IPS-18c (cell line): ENCODE results near the gene PTPN14.

Source experiments
- H3K4me3 ChIP-seq: 2 replicates; pipeline ENCODE4 v1.7.0; 2013; ENCODE audit warnings: low read depth, mild to moderate bottlenecking, low read length, moderate library complexity; ENCODE audit not compliant: insufficient read depth
- H3K9me3 ChIP-seq: one replicate; pipeline ENCODE4 v1.6.1; 2013; ENCODE audit warnings: mild to moderate bottlenecking, low read length, moderate library complexity; ENCODE audit not compliant: control insufficient read depth, insufficient read depth

PTPN14 gene

GRCh38 chr1:214386333-214386732 is 165.1 kb downstream of the PTPN14 start:
- Histone ChIP-seq H3K9me3 (no peaks in the 10 kb centered on the region), H3K4me3 (no peak overlapping the region)

GRCh38 chr1:214385428-214385827 is 166.0 kb downstream of the PTPN14 start:
- no peak overlapping the region for H3K4me3 ChIP-seq
- H3K9me3 ChIP-seq, result no peaks in the 10 kb centered on the region

- no peak overlapping the region for H3K4me3 ChIP-seq
- no peaks in the 10 kb centered on the region for H3K9me3 ChIP-seq
Measured at GRCh38 chr1:214384373-214385079, 166.9 kb downstream of the PTPN14 start.

GRCh38 chr1:214383381-214384372 is 167.7 kb downstream of the PTPN14 start:
- Histone ChIP-seq H3K9me3 (no peaks in the 10 kb centered on the region), H3K4me3 (no peak overlapping the region)

GRCh38 chr1:214380986-214381695 is 170.3 kb downstream of the PTPN14 start:
- Histone ChIP-seq H3K9me3 (no peaks in the 10 kb centered on the region), H3K4me3 (no peak overlapping the region)

GRCh38 chr1:214380396-214380795 is 171.0 kb downstream of the PTPN14 start:
- H3K9me3 ChIP-seq, result no peaks in the 10 kb centered on the region
- H3K4me3 ChIP-seq, result no peak overlapping the region

- Histone ChIP-seq H3K9me3 (no peaks in the 10 kb centered on the region), H3K4me3 (no peak overlapping the region)
Measured at GRCh38 chr1:214379236-214379970, 172.0 kb downstream of the PTPN14 start.

- Histone ChIP-seq H3K4me3 (no peak overlapping the region), H3K9me3 (no peaks in the 10 kb centered on the region)
Measured at GRCh38 chr1:214378492-214378891, 172.9 kb downstream of the PTPN14 start.

GRCh38 chr1:214377886-214378285 is 173.5 kb downstream of the PTPN14 start:
- H3K9me3 ChIP-seq, result no peaks in the 10 kb centered on the region

GRCh38 chr1:214377485-214377884 is 173.9 kb downstream of the PTPN14 start:
- Histone ChIP-seq H3K4me3 (no peak overlapping the region), H3K9me3 (no peaks in the 10 kb centered on the region)

More at GRCh38 chr1:214377886-214378285, 173.5 kb downstream of the PTPN14 start:
- no peak overlapping the region for H3K4me3 ChIP-seq

GRCh38 chr1:214372092-214372491 is 179.3 kb downstream of the PTPN14 start:
- H3K9me3 ChIP-seq, result no peaks in the 10 kb centered on the region

GRCh38 chr1:214370615-214371014 is 180.8 kb downstream of the PTPN14 start:
- no peak overlapping the region for H3K4me3 ChIP-seq
- no peaks in the 10 kb centered on the region for H3K9me3 ChIP-seq

More at GRCh38 chr1:214372092-214372491, 179.3 kb downstream of the PTPN14 start:
- no peak overlapping the region for H3K4me3 ChIP-seq

GRCh38 chr1:214369364-214369763 is 182.0 kb downstream of the PTPN14 start:
- Histone ChIP-seq H3K9me3 (no peaks in the 10 kb centered on the region), H3K4me3 (no peak overlapping the region)

GRCh38 chr1:214367841-214368240 is 183.6 kb downstream of the PTPN14 start:
- H3K9me3 ChIP-seq, result no peaks in the 10 kb centered on the region
- no peak overlapping the region for H3K4me3 ChIP-seq

GRCh38 chr1:214364786-214365295 is 186.6 kb downstream of the PTPN14 start:
- no peaks in the 10 kb centered on the region for H3K9me3 ChIP-seq
- no peak overlapping the region for H3K4me3 ChIP-seq

GRCh38 chr1:214364386-214364785 is 187.0 kb downstream of the PTPN14 start:
- H3K9me3 ChIP-seq, result no peaks in the 10 kb centered on the region
- H3K4me3 ChIP-seq, result no peak overlapping the region

- Histone ChIP-seq H3K4me3 (no peak overlapping the region), H3K9me3 (no peaks in the 10 kb centered on the region)
Measured at GRCh38 chr1:214363386-214363785, 188.0 kb downstream of the PTPN14 start.
